H1 (cell line): Measurements from ENCODE around the gene UVSSA. TPM values are rescaled to one million over a fixed set of nuclear protein-coding genes. Genes with fewer than 3 reads are reported as not detected.

Source experiments
- CTCF ChIA-PET: fragments of 300-600 bp; sonication (Branson Sonifier 250); formaldehyde crosslinking; loops from one replicate; lab custom pipeline; 2021; ENCODE audit not compliant: partially characterized antibody; lab: Charles Lee
- POLR2A ChIA-PET: fragments of 300-600 bp; sonication (Branson Sonifier 250); formaldehyde crosslinking; loops from one replicate; lab custom pipeline; 2021; ENCODE audit warnings: inconsistent platforms; ENCODE audit not compliant: partially characterized antibody; lab: Charles Lee
- DNase-seq, 2 experiments: peaks; one replicate each; pipeline versions ENCODE4 v3.0.0 to v3.0.0-alpha.2; 2010 to 2022; ENCODE audit warnings: low spot score in 2 of 2, low read depth in 1 of 2, mixed read lengths in 1 of 2
- FAIRE-seq: peaks from 2 replicates; lab custom pipeline; 2011; peaks lifted over from hg19 to GRCh38; lab: Jason Lieb, UNC
- H2AFZ ChIP-seq: 2 replicates; pipeline ENCODE4 v1.8.1; 2012; ENCODE audit warnings: low read length, inconsistent platforms
- H2AK5ac ChIP-seq: 2 replicates; pipeline ENCODE4 v1.6.1; 2013; ENCODE audit warnings: low read depth, low read length
- H2BK120ac ChIP-seq: replicated peaks from 2 replicates; pipeline ENCODE3; 2013; ENCODE audit warnings: low read depth, low read length, inconsistent platforms
- H2BK12ac ChIP-seq: 2 replicates; pipeline ENCODE4 v1.6.1; 2013; ENCODE audit warnings: low read depth, low read length
- H2BK15ac ChIP-seq: 2 replicates; pipeline ENCODE4 v1.6.1; 2013; ENCODE audit warnings: low read length
- H2BK20ac ChIP-seq: 2 replicates; pipeline ENCODE4 v1.6.1; 2013; ENCODE audit warnings: low read length
- H2BK5ac ChIP-seq: 2 replicates; pipeline ENCODE4 v1.6.1; 2013; ENCODE audit warnings: low read depth, low read length
- H3K14ac ChIP-seq: 2 replicates; pipeline ENCODE4 v1.6.1; 2013; ENCODE audit warnings: inconsistent platforms; ENCODE audit not compliant: insufficient read length
- H3K18ac ChIP-seq: 2 replicates; pipeline ENCODE4 v1.6.1; 2013; ENCODE audit warnings: low read length; ENCODE audit errors: extremely low read depth
- H3K23ac ChIP-seq: 2 replicates; pipeline ENCODE4 v1.6.1; 2013; ENCODE audit warnings: inconsistent platforms; ENCODE audit not compliant: insufficient read length
- H3K23me2 ChIP-seq: 2 replicates; pipeline ENCODE4 v1.6.1; 2013; ENCODE audit warnings: low read depth, low read length
- H3K27ac ChIP-seq: 2 replicates; pipeline ENCODE4 v1.6.1; 2011; ENCODE audit warnings: low read depth, low read length, inconsistent platforms
- H3K27me3 ChIP-seq, 4 experiments: replicated peaks in 1 of 4; 1 replicate in 1 of 4; 2 replicates in 3 of 4; pipeline versions ENCODE4 v1.6.1 to v1.8.1; 2011 to 2013; ENCODE audit warnings: low read length in 3 of 4, mild to moderate bottlenecking in 3 of 4, inconsistent platforms in 2 of 4, mixed read lengths in 2 of 4, moderate library complexity in 1 of 4; ENCODE audit not compliant: control insufficient read depth in 3 of 4, insufficient read depth in 3 of 4; ENCODE audit errors: extremely low read depth in 1 of 4
- H3K36me3 ChIP-seq, 4 experiments: 2 replicates each; pipeline versions ENCODE4 v1.6.1 to v1.8.1; 2011 to 2013; ENCODE audit warnings: mild to moderate bottlenecking in 4 of 4, low read length in 3 of 4, moderate library complexity in 2 of 4, control low read depth in 1 of 4, inconsistent platforms in 1 of 4; ENCODE audit not compliant: insufficient read depth in 4 of 4, control insufficient read depth in 2 of 4
- H3K4ac ChIP-seq: replicated peaks from 2 replicates; pipeline ENCODE3; 2013; ENCODE audit warnings: low read length, low read depth, mixed read lengths, inconsistent platforms; ENCODE audit not compliant: insufficient read length
- H3K4me1 ChIP-seq, 4 experiments: replicated peaks in 1 of 4; 1 replicate in 1 of 4; 2 replicates in 3 of 4; pipeline versions ENCODE4 v1.6.1 to v1.8.1; 2011 to 2013; ENCODE audit warnings: low read length in 3 of 4, inconsistent platforms in 2 of 4, mixed read lengths in 1 of 4; ENCODE audit not compliant: insufficient read depth in 4 of 4, control insufficient read depth in 3 of 4
- H3K4me2 ChIP-seq, 2 experiments: 2 replicates each; pipeline versions ENCODE4 v1.6.1 to v1.8.1; 2011 to 2013; ENCODE audit warnings: low read depth in 2 of 2, low read length in 2 of 2, control low read depth in 1 of 2, inconsistent platforms in 1 of 2, mild to moderate bottlenecking in 1 of 2; ENCODE audit not compliant: insufficient read depth in 1 of 2
- H3K4me3 ChIP-seq, 4 experiments: fragments of 200-600, 300-600 bp in 1 of 4; sonication (generic), shearing (Covaris generic), sonication (Bioruptor Twin) in 1 of 4; 2 replicates each; pipeline versions ENCODE4 v1.5.1 to v1.8.1; 2011 to 2016; ENCODE audit warnings: low read length in 4 of 4, low read depth in 3 of 4, control low read depth in 2 of 4, inconsistent platforms in 2 of 4, mild to moderate bottlenecking in 2 of 4, mixed read lengths in 1 of 4, moderate library complexity in 1 of 4; ENCODE audit not compliant: insufficient read depth in 2 of 4; ENCODE audit errors: extremely low read depth in 1 of 4
- H3K56ac ChIP-seq: replicated peaks from 2 replicates; pipeline ENCODE3; 2013; ENCODE audit warnings: low read depth, mild to moderate bottlenecking, mixed read lengths, low read length, inconsistent platforms; ENCODE audit not compliant: insufficient read length
- H3K79me1 ChIP-seq: 2 replicates; pipeline ENCODE4 v1.6.1; 2013; ENCODE audit warnings: low read depth, low read length, control low read depth
- H3K79me2 ChIP-seq, 2 experiments: 2 replicates each; pipeline versions ENCODE4 v1.6.1 to v1.8.1; 2012 to 2013; ENCODE audit warnings: low read length in 2 of 2, mild to moderate bottlenecking in 2 of 2, inconsistent platforms in 1 of 2; ENCODE audit not compliant: insufficient read depth in 2 of 2, control insufficient read depth in 1 of 2
- H3K9ac ChIP-seq, 4 experiments: replicated peaks in 1 of 4; 1 replicate in 1 of 4; 2 replicates in 3 of 4; pipeline versions ENCODE4 v1.6.1 to v1.8.1; 2011 to 2013; ENCODE audit warnings: low read depth in 3 of 4, low read length in 3 of 4, control low read depth in 2 of 4, mild to moderate bottlenecking in 2 of 4, moderate library complexity in 2 of 4, inconsistent platforms in 1 of 4; ENCODE audit errors: extremely low read depth in 1 of 4
- H3K9me3 ChIP-seq, 2 experiments: 2 replicates each; pipeline versions ENCODE4 v1.6.1 to v1.8.1; 2012 to 2013; ENCODE audit warnings: mild to moderate bottlenecking in 2 of 2, moderate library complexity in 2 of 2, control low read depth in 1 of 2, inconsistent platforms in 1 of 2, low read depth in 1 of 2, low read length in 1 of 2, mixed read lengths in 1 of 2; ENCODE audit not compliant: insufficient read depth in 2 of 2
- H4K20me1 ChIP-seq, 2 experiments: replicated peaks in 1 of 2; 2 replicates each; pipeline versions ENCODE3 to v1.8.1; 2011 to 2013; ENCODE audit warnings: inconsistent platforms in 2 of 2, low read length in 2 of 2, mild to moderate bottlenecking in 1 of 2; ENCODE audit not compliant: insufficient read depth in 2 of 2, control insufficient read depth in 1 of 2
- H4K5ac ChIP-seq: 2 replicates; pipeline ENCODE4 v1.6.1; 2013; ENCODE audit warnings: low read length, low read depth, mixed read lengths, inconsistent platforms; ENCODE audit not compliant: insufficient read length
- H4K8ac ChIP-seq: 2 replicates; pipeline ENCODE4 v1.8.0; 2013; ENCODE audit warnings: mild to moderate bottlenecking, moderate library complexity, low read length, inconsistent platforms; ENCODE audit not compliant: insufficient read depth; ENCODE audit errors: extremely low read depth
- H4K91ac ChIP-seq: replicated peaks from 2 replicates; pipeline ENCODE3; 2013; ENCODE audit warnings: low read length, mixed read lengths, inconsistent platforms; ENCODE audit not compliant: insufficient read length
- SIRT6 ChIP-seq: IDR thresholded peaks from one replicate; pipeline ENCODE4 v1.7.1; 2012; ENCODE audit warnings: low read length, inconsistent platforms
- TEAD4 ChIP-seq: IDR thresholded peaks from 2 replicates; pipeline ENCODE4 v1.6.1; 2012; ENCODE audit warnings: low read depth, low read length, inconsistent platforms, mixed read lengths
- WGBS, 2 experiments: shearing (Covaris generic) in 1 of 2; methylation state at CpG; one replicate each; pipeline versions ENCODE4 v1.1.6 to v1.1.7; 2013 to 2015; ENCODE audit warnings: low lambda C conversion rate in 2 of 2, mixed read lengths in 2 of 2, inconsistent platforms in 1 of 2, low coverage in 1 of 2, missing lambda C conversion rate in 1 of 2; ENCODE audit not compliant: insufficient replicate concordance in 2 of 2, insufficient coverage in 1 of 2, insufficient read length in 1 of 2; ENCODE audit errors: extremely low coverage in 1 of 2, missing lambda C conversion rate in 1 of 2; 5-methylcytosine and 5-hydroxymethylcytosine counted together
- polyA plus RNA-seq, 7 experiments: library from polyadenylated mRNA; depleted of rRNA in 3 of 7; stranded (reverse) in 5 of 7; unstranded in 2 of 7; fragments of >200 nt in 5 of 7; fragments of 200-250 nt in 2 of 7; gene quantifications; 1 replicate in 5 of 7; 2 replicates in 1 of 7; 4 replicates in 1 of 7; pipeline versions ENCODE4 v1.2.1 to v1.2.3, GENCODE V29; 2011 to 2013; ENCODE audit warnings: missing spikeins in 2 of 7, mixed read lengths in 2 of 7
- total RNA-seq: library from RNA; stranded (reverse); fragmentation: NEBNext Ultra II Directional; extraction: Animal tissue kit (Norgen Biotek cat#: 25700); gene quantifications from 2 replicates; pipeline ENCODE4 v1.2.1, GENCODE V29; 2021

UVSSA gene
- total and polyA plus RNA-seq, 2 of the 8 experiments (the other 6 are each of a cell fraction or from before 2014, with no cell fraction given) = 14.5 to 19.4 TPM

- H4K91ac ChIP-seq = no peak overlapping the region
- H3K23me2 ChIP-seq = no peaks in the 10 kb centered on the region
- H3K14ac ChIP-seq = no peak overlapping the region
- no peak overlapping the region for H3K4me3 ChIP-seq
- H2BK120ac ChIP-seq = no peak overlapping the region
- no peaks in the 10 kb centered on the region for H3K27me3 ChIP-seq
- H4K5ac ChIP-seq = no peak overlapping the region
- H3K4me1 ChIP-seq = peaks cover 3 to 30% (median 13%) of the 10 kb centered on the region in 4 experiments
- WGBS, 2 experiments = 91% methylated on average over 27 of the region's 32 CpGs; no CpG with 5 or more reads in 1 of the 2 experiments
- H3K36me3 ChIP-seq = peaks cover 2 to 24% (median 3%) of the 10 kb centered on the region in 4 experiments; a peak in 6 of 8 replicates
- peak overlapping the region; percentile 24; the same call in 1 of the 2 replicates for H3K18ac ChIP-seq
- peaks cover 19 to 94% of the 10 kb centered on the region in 2 experiments for H3K79me2 ChIP-seq
- no peaks in the 10 kb centered on the region for H3K9me3 ChIP-seq
- no peak for FAIRE-seq
- H3K27ac ChIP-seq = peak overlapping the region; percentile 34; the same call in 1 of the 2 replicates
- no peak overlapping the region for H2BK15ac ChIP-seq
- peak overlapping the region in 1 of 4 experiments; percentile 22; a peak in 1 of 7 replicates for H3K9ac ChIP-seq
- H3K56ac ChIP-seq = no peak overlapping the region
- TF ChIP-seq SIRT6 (no peak), TEAD4 (peak; percentile 87)
- TF ChIP-seq, all 59 proteins: peak for 1
- no peak for DNase-seq
- H3K23ac ChIP-seq = no peak overlapping the region
- no peak overlapping the region for H2AK5ac ChIP-seq
- no peak overlapping the region for H2AFZ ChIP-seq
- H2BK20ac ChIP-seq = no peak overlapping the region
- H4K20me1 ChIP-seq = peaks cover 39 to 40% of the 10 kb centered on the region in 2 experiments
- peaks cover 29% of the 10 kb centered on the region for H3K79me1 ChIP-seq
- H2BK12ac ChIP-seq = 0 out of 2 replicates have a peak overlapping the region, but pooled peaks have one; percentile 39
- ChIA-PET CTCF (interaction anchor here (0.6 to 1.1 kb wide), 3 partner anchors 20 to 57 kb away, joined by 3 to 4 read pairs (median 3); no protein-coding TSS in a partner anchor), POLR2A (interaction anchor here (0.6 to 2.3 kb wide), 3 partner anchors 8 to 56 kb away, joined by 3 to 6 read pairs (median 4); partner anchors contain the start of genes MAEA and UVSSA)
- peak overlapping the region; percentile 15 to 27; a peak in 2 of 4 replicates for H3K4me2 ChIP-seq
- no peak overlapping the region; the same call in 1 of the 2 replicates for H2BK5ac ChIP-seq
- no peak overlapping the region for H3K4ac ChIP-seq
- no peak overlapping the region; the same call in 1 of the 2 replicates for H4K8ac ChIP-seq
Measured at GRCh38 chr4:1297456-1298325, 49.3 kb upstream of the UVSSA start.
